ENCODE results near the gene RNF146. TPM values are rescaled to one million over a fixed set of nuclear protein-coding genes. Genes with fewer than 3 reads are reported as not detected.

RNF146 gene
- total RNA-seq, 1 experiment from 2014 or later: 42.4 TPM

DNA sequence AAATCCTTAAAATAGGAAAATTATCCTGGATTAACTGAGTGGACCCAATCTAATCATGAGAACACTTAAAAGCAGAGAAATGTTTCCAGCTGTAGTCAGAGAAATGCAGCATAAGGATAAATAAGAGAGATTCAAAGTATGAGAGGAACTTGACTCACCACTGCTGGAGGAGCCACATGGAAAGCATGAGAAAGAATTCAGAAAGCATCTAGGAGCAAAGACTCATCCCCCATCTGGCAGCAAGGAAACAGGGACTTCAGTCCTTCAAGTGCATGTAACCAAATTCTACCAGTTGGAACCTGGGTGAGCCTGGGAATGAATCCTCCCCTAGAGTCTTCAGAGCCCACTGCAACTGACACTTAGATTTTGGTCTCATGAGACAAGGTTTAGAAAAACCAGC, 33.7 kb downstream of the RNF146 start:
- POLR2A ChIA-PET: interaction anchor here (1.1 to 1.3 kb wide), 2 partner anchors 9 to 17 kb away, joined by 3 read pairs; no protein-coding TSS in a partner anchor
- peak; percentile 14 for DNase-seq (ENCODE audit: unreplicated experiment)

DNA sequence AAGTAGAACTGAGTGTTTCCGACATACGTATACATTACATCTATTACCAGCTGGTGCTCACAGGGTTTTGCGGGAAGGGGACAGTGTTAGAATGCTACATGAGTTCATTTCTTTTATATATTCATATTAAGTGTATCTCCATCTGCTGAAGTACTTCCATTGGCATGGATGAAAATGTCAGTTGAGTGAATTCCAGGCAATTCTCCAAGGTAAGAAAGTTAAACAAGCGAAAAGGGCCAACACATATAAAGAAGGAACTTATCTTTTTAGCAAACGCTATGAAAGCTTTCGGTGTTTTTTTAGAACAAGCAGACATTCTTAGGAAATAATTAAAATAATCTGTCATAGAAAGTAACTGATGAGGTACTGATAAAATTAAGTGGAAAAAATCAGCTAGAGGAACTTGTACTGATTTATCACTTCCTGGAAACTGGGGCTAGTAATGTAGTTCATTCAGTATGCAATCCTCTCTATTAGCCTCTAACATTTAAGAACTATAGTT, 34.6 kb downstream of the RNF146 start:
- intact Hi-C loops (cut with micrococcal nuclease): loop anchor here (5.0 kb wide), 1 partner anchor 41 kb away; the partner anchor contains the start of gene ECHDC1

More for the DNA sequence above, 33.7 kb downstream of the RNF146 start:
- Mint-ChIP-seq H3K27ac (ENCODE audit: low read depth, unreplicated experiment) (no peak overlapping the region), H3K4me3 (ENCODE audit: unreplicated experiment) (no peak overlapping the region), H3K27me3 (ENCODE audit: insufficient read depth, unreplicated experiment) (no peaks in the 10 kb centered on the region), H3K9me3 (ENCODE audit: unreplicated experiment) (no peaks in the 10 kb centered on the region), H3K4me1 (ENCODE audit: insufficient read depth, unreplicated experiment) (peaks cover 13% of the 10 kb centered on the region), H3K36me3 (ENCODE audit: insufficient read depth, unreplicated experiment) (peaks cover 15% of the 10 kb centered on the region)
- intact Hi-C loops (cut with micrococcal nuclease): loop anchor here (5.0 kb wide), 1 partner anchor 42 kb away; the partner anchor contains the start of gene ECHDC1
- CTCF ChIA-PET: interaction anchor here (0.5 to 4.2 kb wide), 11 partner anchors 15 to 1541 kb away, joined by 3 to 52 read pairs (median 4); partner anchors contain the start of gene RNF146
- no TSS peak for BruUV-seq (replicated peaks)
- TF ChIP-seq, protein P1, sequence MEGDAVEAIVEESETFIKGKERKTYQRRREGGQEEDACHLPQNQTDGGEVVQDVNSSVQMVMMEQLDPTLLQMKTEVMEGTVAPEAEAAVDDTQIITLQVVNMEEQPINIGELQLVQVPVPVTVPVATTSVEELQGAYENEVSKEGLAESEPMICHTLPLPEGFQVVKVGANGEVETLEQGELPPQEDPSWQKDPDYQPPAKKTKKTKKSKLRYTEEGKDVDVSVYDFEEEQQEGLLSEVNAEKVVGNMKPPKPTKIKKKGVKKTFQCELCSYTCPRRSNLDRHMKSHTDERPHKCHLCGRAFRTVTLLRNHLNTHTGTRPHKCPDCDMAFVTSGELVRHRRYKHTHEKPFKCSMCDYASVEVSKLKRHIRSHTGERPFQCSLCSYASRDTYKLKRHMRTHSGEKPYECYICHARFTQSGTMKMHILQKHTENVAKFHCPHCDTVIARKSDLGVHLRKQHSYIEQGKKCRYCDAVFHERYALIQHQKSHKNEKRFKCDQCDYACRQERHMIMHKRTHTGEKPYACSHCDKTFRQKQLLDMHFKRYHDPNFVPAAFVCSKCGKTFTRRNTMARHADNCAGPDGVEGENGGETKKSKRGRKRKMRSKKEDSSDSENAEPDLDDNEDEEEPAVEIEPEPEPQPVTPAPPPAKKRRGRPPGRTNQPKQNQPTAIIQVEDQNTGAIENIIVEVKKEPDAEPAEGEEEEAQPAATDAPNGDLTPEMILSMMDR (IDR thresholded peaks at IDR 0.05; ENCODE audit: unreplicated experiment): no peak

DNA sequence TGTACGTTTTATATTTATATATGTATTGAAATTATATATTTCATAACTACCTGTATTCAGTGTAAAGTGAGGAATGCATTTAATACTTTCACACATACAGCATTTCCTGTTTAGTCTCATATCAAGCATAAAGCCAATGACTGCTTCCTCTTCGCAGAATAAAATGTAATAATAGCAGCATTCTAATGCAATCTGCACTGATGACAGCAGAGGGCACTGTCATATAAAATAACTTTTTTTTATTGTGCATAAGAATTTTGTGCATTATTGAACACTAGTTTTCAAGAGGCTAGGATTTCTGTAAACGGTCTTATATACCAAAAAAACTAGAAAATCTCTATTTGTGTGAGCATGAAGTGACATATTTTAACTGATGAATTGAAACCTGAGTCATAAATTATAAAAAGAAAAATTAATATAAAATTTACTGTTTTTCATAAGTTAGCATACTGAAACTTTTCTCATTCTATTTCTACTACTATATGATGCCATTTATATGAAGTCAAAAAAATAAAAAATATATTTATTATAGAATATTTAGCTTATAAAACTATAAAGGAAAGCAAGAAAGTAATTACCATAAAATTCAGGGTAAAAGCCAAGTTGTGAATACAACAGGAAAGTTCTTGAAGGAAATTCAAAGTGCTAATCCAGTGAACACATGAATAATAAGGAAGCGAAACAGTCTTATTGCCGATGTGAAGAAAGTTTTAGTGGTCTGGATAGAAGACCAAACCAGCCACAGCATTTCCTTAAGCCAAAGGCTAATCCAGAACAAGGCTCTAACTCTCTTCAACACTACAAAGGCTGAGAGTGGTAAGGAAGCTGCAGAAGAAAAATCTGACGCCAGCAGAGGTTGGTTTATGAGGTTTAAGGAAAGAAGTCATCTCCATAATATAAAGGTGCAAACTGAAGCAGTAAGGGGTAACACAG, 36.3 kb downstream of the RNF146 start:
- H3K36me3 Mint-ChIP-seq (ENCODE audit: insufficient read depth, unreplicated experiment): peaks cover 30% of the 10 kb centered on the region
- H3K9me3 Mint-ChIP-seq (ENCODE audit: unreplicated experiment): no peaks in the 10 kb centered on the region
- TF ChIP-seq, protein P1 (IDR thresholded peaks at IDR 0.05; ENCODE audit: unreplicated experiment): peak; percentile 65
- intact Hi-C loops (cut with micrococcal nuclease): loop anchor here (1.0 to 5.0 kb wide), 4 partner anchors 39 to 236 kb away; partner anchors contain the start of gene ECHDC1
- H3K4me1 Mint-ChIP-seq (ENCODE audit: insufficient read depth, unreplicated experiment): peaks cover 13% of the 10 kb centered on the region
- POLR2A ChIA-PET: interaction anchor here (0.8 to 1.7 kb wide), 2 partner anchors 18 to 39 kb away, joined by 3 to 5 read pairs; no protein-coding TSS in a partner anchor
- H3K4me3 Mint-ChIP-seq (ENCODE audit: unreplicated experiment): no peak overlapping the region
- no TSS peak for BruUV-seq (replicated peaks)
- H3K27me3 Mint-ChIP-seq (ENCODE audit: insufficient read depth, unreplicated experiment): no peaks in the 10 kb centered on the region
- H3K27ac Mint-ChIP-seq (ENCODE audit: low read depth, unreplicated experiment): no peak overlapping the region
- peak; percentile 55 for DNase-seq (ENCODE audit: unreplicated experiment)
- CTCF ChIA-PET: interaction anchor here (0.6 to 4.2 kb wide), 35 partner anchors 10 to 451 kb away, joined by 3 to 52 read pairs (median 4); partner anchors contain the start of genes ECHDC1 and KIAA0408

More for the DNA sequence above, 34.6 kb downstream of the RNF146 start:
- TF ChIP-seq, protein P1 (IDR thresholded peaks at IDR 0.05; ENCODE audit: unreplicated experiment): no peak
- ChIA-PET CTCF (interaction anchor here (0.5 to 4.2 kb wide), 19 partner anchors 10 to 1678 kb away, joined by 3 to 52 read pairs (median 3); partner anchors contain the start of gene RNF146), POLR2A (interaction anchor here (1.1 to 1.6 kb wide), 5 partner anchors 10 to 41 kb away, joined by 3 to 6 read pairs (median 3); partner anchors contain the start of gene RNF146)
- DNase-seq (ENCODE audit: unreplicated experiment): no peak
- Mint-ChIP-seq H3K36me3 (ENCODE audit: insufficient read depth, unreplicated experiment) (peaks cover 16% of the 10 kb centered on the region), H3K27me3 (ENCODE audit: insufficient read depth, unreplicated experiment) (no peaks in the 10 kb centered on the region), H3K4me3 (ENCODE audit: unreplicated experiment) (no peak overlapping the region), H3K9me3 (ENCODE audit: unreplicated experiment) (no peaks in the 10 kb centered on the region), H3K27ac (ENCODE audit: low read depth, unreplicated experiment) (no peak overlapping the region), H3K4me1 (ENCODE audit: insufficient read depth, unreplicated experiment) (peaks cover 13% of the 10 kb centered on the region)
- no TSS peak for BruUV-seq (replicated peaks)

Measured in MCF 10A (cell line).